Effector memory CD8-positive, alpha-beta T cell (primary cell): ENCODE measurements around the gene CREB3L2.
"Not testable (repeated sequence)": the region's sequence is repeated elsewhere in the genome, so short reads cannot be mapped to it uniquely, and the experiment has no call there.

ENCODE experiments used
- ATAC-seq: fragments of 150-1000 bp; cut with Tn5 transposase; replicated peaks from 2 replicates; pipeline ENCODE4 v1.10.0; 2021; ENCODE audit warnings: mild to moderate bottlenecking, moderate library complexity
- DNase-seq, 3 experiments: peaks; one replicate each; pipeline ENCODE4 v3.0.0; 2021
- H3K27ac Mint-ChIP-seq, 2 donors: one replicate each; pipeline ENCODE4 v1.8.0; 2022; ENCODE audit warnings: mild to moderate bottlenecking in 2 of 2, mixed read lengths in 2 of 2, moderate library complexity in 2 of 2
- H3K27me3 Mint-ChIP-seq, 2 donors: one replicate each; pipeline ENCODE4 v1.8.0; 2022; ENCODE audit warnings: mixed read lengths in 2 of 2
- H3K36me3 Mint-ChIP-seq: one replicate; pipeline ENCODE4 v1.8.0; 2022; ENCODE audit warnings: mild to moderate bottlenecking, moderate library complexity, mixed read lengths; ENCODE audit not compliant: insufficient read depth
- H3K4me1 Mint-ChIP-seq, 2 donors: one replicate each; pipeline ENCODE4 v1.8.0; 2022; ENCODE audit warnings: low read depth in 2 of 2, mixed read lengths in 2 of 2
- H3K4me3 Mint-ChIP-seq, 2 donors: one replicate each; pipeline ENCODE4 v1.8.0; 2022; ENCODE audit warnings: mild to moderate bottlenecking in 2 of 2, mixed read lengths in 2 of 2, moderate library complexity in 2 of 2
- H3K9me3 Mint-ChIP-seq, 2 donors: one replicate each; pipeline ENCODE4 v1.8.0; 2022; ENCODE audit warnings: mixed read lengths in 2 of 2

CREB3L2 gene

GRCh38 chr7:137933270-137934017, 68.4 kb downstream of the CREB3L2 start:
- DNase-seq (no peak), ATAC-seq (no peak)
- no peaks in the 10 kb centered on the region for H3K9me3 Mint-ChIP-seq
- peaks cover 40 to 49% of the 10 kb centered on the region in 2 donors for H3K4me1 Mint-ChIP-seq
- no peaks in the 10 kb centered on the region for H3K27me3 Mint-ChIP-seq
- peak overlapping the region; percentile 90 to 97 for H3K27ac Mint-ChIP-seq
- H3K4me3 Mint-ChIP-seq: peak overlapping the region; percentile 41 to 59
- H3K36me3 Mint-ChIP-seq: peaks cover 3% of the 10 kb centered on the region

- peak overlapping the region; percentile 90 to 97 for H3K27ac Mint-ChIP-seq
- H3K27me3 Mint-ChIP-seq: no peaks in the 10 kb centered on the region
- no peak for ATAC-seq
- peak overlapping the region; percentile 41 to 59 for H3K4me3 Mint-ChIP-seq
- H3K36me3 Mint-ChIP-seq: peaks cover 7% of the 10 kb centered on the region
- DNase-seq: no peak
- no peaks in the 10 kb centered on the region for H3K9me3 Mint-ChIP-seq
- peaks cover 40 to 49% of the 10 kb centered on the region in 2 donors for H3K4me1 Mint-ChIP-seq
These were observed 69.0 kb downstream of the CREB3L2 start for GRCh38 chr7:137932881-137933269.

- Mint-ChIP-seq H3K9me3 (no peaks in the 10 kb centered on the region), H3K27ac (peak overlapping the region; percentile 90 to 97)
- DNase-seq: no peak
These were observed 70.1 kb downstream of the CREB3L2 start for GRCh38 chr7:137931823-137932222.

GRCh38 chr7:137930581-137930980, 71.3 kb downstream of the CREB3L2 start:
- Mint-ChIP-seq H3K9me3 (no peaks in the 10 kb centered on the region), H3K27me3 (no peaks in the 10 kb centered on the region), H3K27ac (peak overlapping the region in 1 of 2 donors; percentile 65), H3K4me3 (no peak overlapping the region), H3K36me3 (peaks cover 27% of the 10 kb centered on the region), H3K4me1 (peaks cover 31 to 47% of the 10 kb centered on the region in 2 donors)
- ATAC-seq (no peak), DNase-seq (no peak)

More at GRCh38 chr7:137931823-137932222, 70.1 kb downstream of the CREB3L2 start:
- no peaks in the 10 kb centered on the region for H3K27me3 Mint-ChIP-seq
- ATAC-seq: no peak
- peaks cover 40 to 53% of the 10 kb centered on the region in 2 donors for H3K4me1 Mint-ChIP-seq
- H3K4me3 Mint-ChIP-seq: no peak overlapping the region
- H3K36me3 Mint-ChIP-seq: peaks cover 17% of the 10 kb centered on the region

GRCh38 chr7:137928626-137929025, 73.3 kb downstream of the CREB3L2 start:
- Mint-ChIP-seq H3K36me3 (peaks cover 29% of the 10 kb centered on the region), H3K27me3 (no peaks in the 10 kb centered on the region), H3K9me3 (no peaks in the 10 kb centered on the region), H3K4me1 (peaks cover 30 to 37% of the 10 kb centered on the region in 2 donors), H3K4me3 (no peak overlapping the region), H3K27ac (peak overlapping the region; percentile 5 to 38)
- DNase-seq (no peak), ATAC-seq (no peak)

DNA sequence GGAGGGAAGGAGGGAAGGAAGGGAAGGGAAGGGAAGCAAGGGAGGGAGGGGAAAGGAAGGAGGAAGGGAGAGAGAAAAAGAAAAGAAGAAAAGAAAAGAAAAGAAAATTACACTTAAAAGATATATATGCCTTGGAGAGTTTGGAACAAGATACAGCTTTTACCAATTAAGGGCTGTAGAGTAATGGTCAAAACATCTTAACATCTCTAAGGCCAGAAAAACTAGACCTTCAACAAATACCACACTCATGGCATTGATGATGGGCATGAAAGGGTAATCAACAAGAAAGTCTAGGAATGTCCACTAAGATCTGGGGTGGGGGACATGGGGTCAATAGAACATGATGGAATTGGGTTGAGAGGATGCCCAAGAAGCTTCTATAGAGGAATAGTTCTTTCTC, 74.5 kb downstream of the CREB3L2 start:
- Mint-ChIP-seq H3K36me3 (peaks cover 26% of the 10 kb centered on the region), H3K4me1 (peaks cover 25 to 33% of the 10 kb centered on the region in 2 donors), H3K4me3 (no peak overlapping the region)

DNA sequence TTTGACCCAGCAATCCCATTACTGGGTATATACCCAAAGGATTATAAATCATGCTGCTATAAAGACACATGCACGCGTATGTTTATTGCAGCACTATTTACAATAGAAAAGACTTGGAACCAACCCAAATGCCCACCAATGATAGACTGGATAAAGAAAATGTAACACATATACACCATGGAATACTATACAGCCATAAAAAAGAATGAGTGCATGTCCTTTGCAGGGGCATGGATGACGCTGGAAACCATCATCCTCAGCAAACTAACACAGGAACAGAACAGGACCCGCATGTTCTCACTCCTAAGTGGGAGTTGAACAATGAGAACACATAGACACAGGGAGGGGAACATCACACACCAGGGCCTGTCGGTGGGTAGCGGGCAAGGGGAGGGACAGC, 75.7 kb downstream of the CREB3L2 start:
- H3K27me3 Mint-ChIP-seq, ATAC-seq, DNase-seq, H3K4me3 Mint-ChIP-seq, H3K27ac Mint-ChIP-seq, H3K9me3 Mint-ChIP-seq: not testable (repeated sequence)
- peaks cover 32 to 41% of the 10 kb centered on the region in 2 donors for H3K4me1 Mint-ChIP-seq
- H3K36me3 Mint-ChIP-seq: peaks cover 32% of the 10 kb centered on the region

More for the DNA sequence above, 74.5 kb downstream of the CREB3L2 start:
- Mint-ChIP-seq H3K27ac (peak overlapping the region in 1 of 2 donors; percentile 29), H3K27me3 (no peaks in the 10 kb centered on the region), H3K9me3 (no peaks in the 10 kb centered on the region)
- ATAC-seq (no peak), DNase-seq (no peak)

GRCh38 chr7:137925754-137926153, 76.1 kb downstream of the CREB3L2 start:
- DNase-seq (no peak), ATAC-seq (no peak)
- H3K4me1 Mint-ChIP-seq: peaks cover 35 to 46% of the 10 kb centered on the region in 2 donors
- H3K27ac Mint-ChIP-seq: no peak overlapping the region
- H3K27me3 Mint-ChIP-seq: no peaks in the 10 kb centered on the region
- H3K36me3 Mint-ChIP-seq: peaks cover 32% of the 10 kb centered on the region
- no peak overlapping the region for H3K4me3 Mint-ChIP-seq
- no peaks in the 10 kb centered on the region for H3K9me3 Mint-ChIP-seq

- H3K27ac Mint-ChIP-seq: peak overlapping the region; percentile 3 to 67
- peaks cover 32% of the 10 kb centered on the region for H3K36me3 Mint-ChIP-seq
- no peak overlapping the region for H3K4me3 Mint-ChIP-seq
- ATAC-seq: no peak
- H3K27me3 Mint-ChIP-seq: no peaks in the 10 kb centered on the region
- DNase-seq: no peak
- peaks cover 31 to 42% of the 10 kb centered on the region in 2 donors for H3K4me1 Mint-ChIP-seq
- H3K9me3 Mint-ChIP-seq: no peaks in the 10 kb centered on the region
These were observed 76.8 kb downstream of the CREB3L2 start for GRCh38 chr7:137925091-137925490.

GRCh38 chr7:137923380-137923779, 78.5 kb downstream of the CREB3L2 start:
- Mint-ChIP-seq H3K9me3 (no peaks in the 10 kb centered on the region), H3K36me3 (peaks cover 32% of the 10 kb centered on the region), H3K27me3 (no peaks in the 10 kb centered on the region), H3K4me3 (no peak overlapping the region), H3K4me1 (peaks cover 28 to 41% of the 10 kb centered on the region in 2 donors), H3K27ac (peak overlapping the region in 1 of 2 donors; percentile 33)
- ATAC-seq (no peak), DNase-seq (no peak)

GRCh38 chr7:137920637-137921399, 81.1 kb downstream of the CREB3L2 start:
- ATAC-seq: no peak
- no peaks in the 10 kb centered on the region for H3K9me3 Mint-ChIP-seq
- peak overlapping the region; percentile 24 to 87 for H3K27ac Mint-ChIP-seq
- H3K36me3 Mint-ChIP-seq: peaks cover 13% of the 10 kb centered on the region
- no peaks in the 10 kb centered on the region for H3K27me3 Mint-ChIP-seq
- peaks cover 32 to 44% of the 10 kb centered on the region in 2 donors for H3K4me1 Mint-ChIP-seq
- H3K4me3 Mint-ChIP-seq: no peak overlapping the region
- no peak for DNase-seq

DNA sequence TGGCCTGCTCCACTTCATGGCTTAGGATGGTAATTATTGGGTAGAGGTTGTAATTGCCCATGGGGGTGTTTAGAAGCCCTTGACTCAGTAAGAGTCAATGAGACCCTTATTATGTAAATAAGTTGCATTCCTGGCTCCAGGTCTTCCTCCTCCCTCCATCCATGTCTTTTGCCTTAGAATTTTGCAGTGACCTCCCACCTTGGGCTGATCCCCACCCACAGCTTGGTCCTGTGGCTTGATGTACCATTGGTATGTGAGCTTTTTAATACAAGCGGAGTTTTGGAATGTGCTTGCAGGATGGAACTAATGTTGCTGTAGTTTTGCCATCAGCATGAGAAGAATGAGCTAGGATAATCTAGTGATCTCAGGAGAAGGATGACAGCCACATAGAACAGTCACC, 81.9 kb downstream of the CREB3L2 start:
- ATAC-seq: no peak
- no peak overlapping the region for H3K27ac Mint-ChIP-seq
- no peaks in the 10 kb centered on the region for H3K27me3 Mint-ChIP-seq
- H3K4me1 Mint-ChIP-seq: peaks cover 31 to 44% of the 10 kb centered on the region in 2 donors
- peaks cover 13% of the 10 kb centered on the region for H3K36me3 Mint-ChIP-seq
- no peak overlapping the region for H3K4me3 Mint-ChIP-seq
- H3K9me3 Mint-ChIP-seq: no peaks in the 10 kb centered on the region
- DNase-seq: no peak

DNA sequence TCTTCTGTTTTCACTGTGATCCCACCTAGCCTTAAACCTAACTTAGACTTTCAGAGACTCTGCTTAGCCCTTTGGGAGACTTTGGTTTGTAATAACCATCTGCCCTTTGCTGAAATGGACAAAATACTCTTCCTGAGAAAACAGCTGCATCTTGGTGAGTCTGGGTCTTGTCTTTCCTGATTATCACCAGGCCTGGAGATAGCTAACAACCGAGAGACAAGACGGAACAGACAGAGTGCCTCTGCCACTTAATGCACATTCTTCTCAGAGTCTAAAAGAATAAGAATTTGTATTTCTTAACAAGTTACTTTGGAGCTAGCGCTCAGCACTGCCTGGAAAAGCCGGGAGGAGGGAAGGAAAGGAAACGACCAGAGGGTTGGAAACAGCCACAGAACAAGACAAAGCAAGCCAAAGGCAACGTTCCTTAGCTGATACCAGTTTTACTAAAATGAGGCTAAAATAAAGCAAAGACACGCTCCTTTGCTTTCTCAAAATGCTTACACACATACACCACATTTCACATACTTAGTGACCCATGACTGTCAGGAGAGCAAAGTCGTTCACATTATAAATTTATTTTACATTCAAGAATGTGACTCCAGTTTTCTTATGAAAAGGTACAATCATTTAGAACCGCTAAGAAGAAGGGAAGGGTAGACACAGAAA, 84.8 kb downstream of the CREB3L2 start:
- Mint-ChIP-seq H3K4me1 (peaks cover 19 to 27% of the 10 kb centered on the region in 2 donors), H3K4me3 (no peak overlapping the region), H3K27ac (peak overlapping the region; percentile 48 to 82), H3K9me3 (no peaks in the 10 kb centered on the region), H3K36me3 (peaks cover 32% of the 10 kb centered on the region), H3K27me3 (no peaks in the 10 kb centered on the region)
- ATAC-seq (no peak), DNase-seq (no peak)
